ENCODE measurements around the gene KDM1A.
"Not testable (repeated sequence)": the region's sequence is repeated elsewhere in the genome, so short reads cannot be mapped to it uniquely, and the experiment has no call there.

Gene KDM1A

GRCh38 chr1:23019094-23019862, at the start of gene KDM1A:
KDM1A (plus strand) TSS chr1:23019468; CDS start chr1:23019597, 129 bp downstream.
- DNase-seq: peak; percentile 97

- DNase-seq: no peak
Measured at GRCh38 chr1:22970096-22970495, 49.2 kb upstream of the KDM1A start.

- DNase-seq: no peak
Measured at GRCh38 chr1:22971161-22971560, 48.1 kb upstream of the KDM1A start.

- no peak for DNase-seq
Measured at GRCh38 chr1:22971611-22972405, 47.5 kb upstream of the KDM1A start.

GRCh38 chr1:22972760-22973159, 46.5 kb upstream of the KDM1A start, which contains the start of gene LACTBL1:
LACTBL1 (minus strand) TSS chr1:22972866; CDS start chr1:22972316, 550 bp downstream.
- DNase-seq: no peak

- no peak for DNase-seq
Measured at GRCh38 chr1:22975694-22976093, 43.6 kb upstream of the KDM1A start.

- no peak for DNase-seq
Measured at GRCh38 chr1:22976127-22976460, 43.2 kb upstream of the KDM1A start.

GRCh38 chr1:22976461-22977243, 42.6 kb upstream of the KDM1A start:
- DNase-seq: peak; percentile 68

- DNase-seq: no peak
Measured at GRCh38 chr1:22978299-22978698, 41.0 kb upstream of the KDM1A start.

- not testable (repeated sequence) for DNase-seq
Measured at GRCh38 chr1:22980471-22980790, 38.8 kb upstream of the KDM1A start.

GRCh38 chr1:22983944-22984343, 35.3 kb upstream of the KDM1A start:
- DNase-seq: no peak

- DNase-seq: not testable (repeated sequence)
Measured at GRCh38 chr1:22992384-22992783, 26.9 kb upstream of the KDM1A start.

GRCh38 chr1:22993220-22993795, 26.0 kb upstream of the KDM1A start:
- DNase-seq: not testable (repeated sequence)

GRCh38 chr1:22995774-22996173, 23.5 kb upstream of the KDM1A start:
- DNase-seq: no peak

GRCh38 chr1:22997528-22997927, 21.7 kb upstream of the KDM1A start:
- not testable (repeated sequence) for DNase-seq

- not testable (repeated sequence) for DNase-seq
Measured at GRCh38 chr1:23000133-23000532, 19.1 kb upstream of the KDM1A start.

- not testable (repeated sequence) for DNase-seq
Measured at GRCh38 chr1:23002218-23002617, 17.1 kb upstream of the KDM1A start.

GRCh38 chr1:23004112-23004511, 15.2 kb upstream of the KDM1A start:
- DNase-seq: no peak

- DNase-seq: not testable (repeated sequence)
Measured at GRCh38 chr1:23004769-23005168, 14.5 kb upstream of the KDM1A start.

GRCh38 chr1:23007106-23007505, 12.2 kb upstream of the KDM1A start:
- DNase-seq: no peak

GRCh38 chr1:23008901-23009300, 10.4 kb upstream of the KDM1A start:
- no peak for DNase-seq

- DNase-seq: not testable (repeated sequence)
Measured at GRCh38 chr1:23010025-23010424, 9.2 kb upstream of the KDM1A start.

GRCh38 chr1:23013657-23014056, 5.6 kb upstream of the KDM1A start:
- DNase-seq: no peak
